Activated CD8-positive, alpha-beta T cell treated with anti-CD3 and anti-CD28 coated beads, Interleukin-2, amount 10 ng/mL, durations not matched to agents 7 days and 5 days (primary cell): Measurements from ENCODE around the gene KRTAP4-8. TPM values are rescaled to one million over a fixed set of nuclear protein-coding genes. Genes with fewer than 3 reads are reported as not detected.
"Not testable (repeated sequence)": the region's sequence is repeated elsewhere in the genome, so short reads cannot be mapped to it uniquely, and the experiment has no call there.

Experiments
- ATAC-seq: fragments of 150-1000 bp; cut with Tn5 transposase; one replicate; pipeline ENCODE4 v1.10.0; 2021; ENCODE audit warnings: moderate library complexity
- CTCF ChIA-PET: fragments of 350-600 bp; sonication (Branson Sonifier 250); formaldehyde crosslinking; loops from one replicate; lab custom pipeline; 2021; ENCODE audit warnings: antibody characterized with exemption; lab: Charles Lee
- POLR2A ChIA-PET: fragments of 350-600 bp; sonication (Branson Sonifier 250); formaldehyde crosslinking; loops from one replicate; lab custom pipeline; 2021; ENCODE audit warnings: antibody characterized with exemption; lab: Charles Lee
- DNase-seq: peaks from one replicate; pipeline ENCODE4 v3.0.0-alpha.2; 2020
- H3K27ac Mint-ChIP-seq: one replicate; pipeline ENCODE4 v1.8.0; 2021; ENCODE audit warnings: mild to moderate bottlenecking, mixed read lengths
- H3K27me3 Mint-ChIP-seq: one replicate; pipeline ENCODE4 v1.8.0; 2021; ENCODE audit warnings: low read depth, mixed read lengths
- H3K36me3 Mint-ChIP-seq: one replicate; pipeline ENCODE4 v1.8.0; 2021; ENCODE audit warnings: low read depth, mixed read lengths
- H3K4me1 Mint-ChIP-seq: one replicate; pipeline ENCODE4 v1.8.0; 2021; ENCODE audit warnings: low read depth, mixed read lengths
- H3K4me3 Mint-ChIP-seq: one replicate; pipeline ENCODE4 v1.8.0; 2021; ENCODE audit warnings: mild to moderate bottlenecking, mixed read lengths
- H3K9me3 Mint-ChIP-seq: one replicate; pipeline ENCODE4 v1.8.0; 2022; ENCODE audit warnings: mixed read lengths; ENCODE audit not compliant: insufficient read depth
- total RNA-seq, 2 experiments: library from RNA; stranded (reverse); gene quantifications; one replicate each; pipeline ENCODE4 v1.2.3, GENCODE V29; 2021

The KRTAP4-8 gene
- total RNA-seq, 2 experiments from 2014 or later, result not detected

- H3K9me3 Mint-ChIP-seq, CTCF ChIA-PET: not testable (repeated sequence)
Measured at GRCh38 chr17:41104386-41105038, 6.6 kb upstream of the KRTAP4-8 start.

GRCh38 chr17:41103896-41104295 is 6.0 kb upstream of the KRTAP4-8 start:
- H3K9me3 Mint-ChIP-seq, result no peaks in the 10 kb centered on the region
- ATAC-seq, result no peak

More at GRCh38 chr17:41104386-41105038, 6.6 kb upstream of the KRTAP4-8 start:
- H3K27me3 Mint-ChIP-seq, POLR2A ChIA-PET, DNase-seq, H3K36me3 Mint-ChIP-seq, ATAC-seq, H3K27ac Mint-ChIP-seq, H3K4me3 Mint-ChIP-seq, H3K4me1 Mint-ChIP-seq: not testable (repeated sequence)

GRCh38 chr17:41101586-41102259 is 3.8 kb upstream of the KRTAP4-8 start, which contains the start of gene KRTAP4-16:
KRTAP4-16 (minus strand) TSS chr17:41102209; CDS start chr17:41102209, 0 bp downstream.
- no peak within 1 kb of the TSS for H3K27ac Mint-ChIP-seq
- DNase-seq (no peak), ATAC-seq (no peak)
- no peak within 1 kb of the TSS for H3K4me3 Mint-ChIP-seq
- no peaks in the 10 kb centered on the region for H3K36me3 Mint-ChIP-seq
- no peaks in the 10 kb centered on the region for H3K9me3 Mint-ChIP-seq
- peaks cover 7% of the 10 kb centered on the region for H3K27me3 Mint-ChIP-seq
- no peaks in the 10 kb centered on the region for H3K4me1 Mint-ChIP-seq
- POLR2A ChIA-PET, result no interaction called here
- CTCF ChIA-PET, result no interaction called here

More at GRCh38 chr17:41103896-41104295, 6.0 kb upstream of the KRTAP4-8 start:
- H3K36me3 Mint-ChIP-seq, result no peaks in the 10 kb centered on the region
- no peak for DNase-seq
- POLR2A ChIA-PET, result no interaction called here
- peaks cover 5% of the 10 kb centered on the region for H3K4me1 Mint-ChIP-seq
- H3K27ac Mint-ChIP-seq, result no peak overlapping the region
- H3K4me3 Mint-ChIP-seq, result no peak overlapping the region
- peaks cover 3% of the 10 kb centered on the region for H3K27me3 Mint-ChIP-seq
- CTCF ChIA-PET, result no interaction called here

- POLR2A ChIA-PET, H3K4me1 Mint-ChIP-seq, H3K4me3 Mint-ChIP-seq, DNase-seq, H3K36me3 Mint-ChIP-seq, H3K27ac Mint-ChIP-seq, H3K27me3 Mint-ChIP-seq, ATAC-seq, CTCF ChIA-PET, H3K9me3 Mint-ChIP-seq: not testable (repeated sequence)
Measured at GRCh38 chr17:41099682-41100480, 1.9 kb upstream of the KRTAP4-8 start.

GRCh38 chr17:41098481-41098880 is 539 bp upstream of the KRTAP4-8 start:
- ATAC-seq (no peak), DNase-seq (no peak)
- no peaks in the 10 kb centered on the region for H3K9me3 Mint-ChIP-seq
- peaks cover 8% of the 10 kb centered on the region for H3K27me3 Mint-ChIP-seq
- no peak overlapping the region for H3K27ac Mint-ChIP-seq
- H3K36me3 Mint-ChIP-seq, result no peaks in the 10 kb centered on the region
- H3K4me3 Mint-ChIP-seq, result no peak overlapping the region
- ChIA-PET POLR2A (no interaction called here), CTCF (no interaction called here)
- no peaks in the 10 kb centered on the region for H3K4me1 Mint-ChIP-seq

GRCh38 chr17:41096055-41096454 is 1.9 kb downstream of the KRTAP4-8 start:
- ATAC-seq, result no peak

GRCh38 chr17:41088760-41089352 is 9.1 kb downstream of the KRTAP4-8 start:
- DNase-seq, H3K4me1 Mint-ChIP-seq, H3K27ac Mint-ChIP-seq, H3K36me3 Mint-ChIP-seq, ATAC-seq, H3K4me3 Mint-ChIP-seq, POLR2A ChIA-PET, H3K9me3 Mint-ChIP-seq, H3K27me3 Mint-ChIP-seq, CTCF ChIA-PET: not testable (repeated sequence)

More at GRCh38 chr17:41096055-41096454, 1.9 kb downstream of the KRTAP4-8 start:
- no peak overlapping the region for H3K4me3 Mint-ChIP-seq
- DNase-seq, result no peak
- CTCF ChIA-PET, result no interaction called here
- peaks cover 8% of the 10 kb centered on the region for H3K27me3 Mint-ChIP-seq
- no peaks in the 10 kb centered on the region for H3K4me1 Mint-ChIP-seq
- POLR2A ChIA-PET, result no interaction called here
- H3K36me3 Mint-ChIP-seq, result no peaks in the 10 kb centered on the region
- peaks cover 7% of the 10 kb centered on the region for H3K9me3 Mint-ChIP-seq
- H3K27ac Mint-ChIP-seq, result no peak overlapping the region

- ATAC-seq, CTCF ChIA-PET, H3K9me3 Mint-ChIP-seq, H3K36me3 Mint-ChIP-seq, H3K27ac Mint-ChIP-seq, H3K4me1 Mint-ChIP-seq, H3K27me3 Mint-ChIP-seq, H3K4me3 Mint-ChIP-seq, POLR2A ChIA-PET, DNase-seq: not testable (repeated sequence)
Measured at GRCh38 chr17:41084100-41084856, 13.7 kb downstream of the KRTAP4-8 start, which contains the start of gene KRTAP4-7. KRTAP4-7 (plus strand) TSS chr17:41084150; CDS start chr17:41084207, 57 bp downstream.

- H3K27ac Mint-ChIP-seq, H3K4me1 Mint-ChIP-seq, ATAC-seq, POLR2A ChIA-PET, H3K27me3 Mint-ChIP-seq, H3K36me3 Mint-ChIP-seq, DNase-seq, CTCF ChIA-PET, H3K4me3 Mint-ChIP-seq, H3K9me3 Mint-ChIP-seq: not testable (repeated sequence)
Measured at GRCh38 chr17:41083427-41083826, 14.5 kb downstream of the KRTAP4-8 start.

- DNase-seq (no peak), ATAC-seq (no peak)
- H3K27me3 Mint-ChIP-seq, result peaks cover 10% of the 10 kb centered on the region
- no peaks in the 10 kb centered on the region for H3K4me1 Mint-ChIP-seq
- H3K27ac Mint-ChIP-seq, result no peak overlapping the region
- ChIA-PET POLR2A (no interaction called here), CTCF (no interaction called here)
- no peak overlapping the region for H3K4me3 Mint-ChIP-seq
- H3K9me3 Mint-ChIP-seq, result no peaks in the 10 kb centered on the region
- no peaks in the 10 kb centered on the region for H3K36me3 Mint-ChIP-seq
Measured at GRCh38 chr17:41082626-41083025, 15.3 kb downstream of the KRTAP4-8 start.

GRCh38 chr17:41076788-41077187 is 21.2 kb downstream of the KRTAP4-8 start:
- H3K4me3 Mint-ChIP-seq, result no peak overlapping the region
- H3K9me3 Mint-ChIP-seq, result no peaks in the 10 kb centered on the region
- DNase-seq (no peak), ATAC-seq (no peak)
- no peaks in the 10 kb centered on the region for H3K4me1 Mint-ChIP-seq
- CTCF ChIA-PET, result no interaction called here
- no peaks in the 10 kb centered on the region for H3K36me3 Mint-ChIP-seq
- no peak overlapping the region for H3K27ac Mint-ChIP-seq
- POLR2A ChIA-PET, result no interaction called here
- peaks cover 14% of the 10 kb centered on the region for H3K27me3 Mint-ChIP-seq
